HEK293T (cell line): ENCODE results near the gene SYNE1.

ENCODE experiments used
- BHLHE40 ChIP-seq: fragments of 450-650 bp; IDR thresholded peaks from 2 replicates; pipeline ENCODE4 v1.6.1; 2016; ENCODE audit warnings: mild to moderate bottlenecking, moderate library complexity, borderline replicate concordance
- ELF4 ChIP-seq: fragments of 450-650 bp; IDR thresholded peaks from 2 replicates; pipeline ENCODE4 v1.6.1; 2017; ENCODE audit warnings: antibody characterized with exemption
- SUZ12 ChIP-seq: fragments of 450-650 bp; IDR thresholded peaks from 2 replicates; pipeline ENCODE4 v1.6.1; 2016; ENCODE audit warnings: mild to moderate bottlenecking
- TARDBP ChIP-seq: fragments of 450-650 bp; IDR thresholded peaks from 2 replicates; pipeline ENCODE4 v1.6.1; 2016

DNA sequence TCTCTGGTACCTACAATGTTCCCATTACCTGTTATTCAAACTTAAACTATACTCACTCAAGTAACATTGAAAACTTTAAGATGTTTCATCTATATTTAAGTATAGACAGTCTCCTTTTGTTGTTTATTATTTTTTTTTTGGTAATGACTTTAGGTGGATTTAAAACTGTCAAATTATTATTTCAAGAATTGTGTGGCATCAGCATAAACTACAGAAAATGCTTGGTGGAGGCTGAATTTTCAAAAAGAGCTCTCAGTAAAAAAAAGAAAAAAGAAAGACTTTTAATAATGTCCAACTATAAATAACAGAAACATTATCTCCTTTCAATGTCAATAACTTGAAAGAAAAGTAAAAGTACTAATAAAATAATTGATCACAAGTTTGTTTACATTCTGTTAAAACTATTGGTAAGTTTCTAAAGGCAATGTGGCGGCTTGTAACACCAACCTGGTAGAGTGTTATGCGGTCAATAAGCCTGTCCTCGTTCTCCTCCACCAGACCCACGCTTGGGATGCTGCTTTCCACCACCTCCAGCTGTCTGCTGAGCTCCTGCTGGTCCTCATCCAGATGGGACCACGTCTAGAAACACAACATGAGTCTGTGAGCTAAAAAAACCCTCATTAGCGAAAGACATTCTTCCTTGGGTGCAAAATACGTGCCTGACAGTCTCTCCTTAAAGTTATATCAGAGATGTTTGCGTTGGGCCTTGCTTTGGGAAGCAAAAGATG lies 400.6 kb downstream of the SYNE1 start:
- TF ChIP-seq BHLHE40: no peak
- no peak for TF ChIP-seq ELF4
- TF ChIP-seq SUZ12: no peak
- no peak for TF ChIP-seq TARDBP
